ENCODE data around the gene PACSIN3.

DNA sequence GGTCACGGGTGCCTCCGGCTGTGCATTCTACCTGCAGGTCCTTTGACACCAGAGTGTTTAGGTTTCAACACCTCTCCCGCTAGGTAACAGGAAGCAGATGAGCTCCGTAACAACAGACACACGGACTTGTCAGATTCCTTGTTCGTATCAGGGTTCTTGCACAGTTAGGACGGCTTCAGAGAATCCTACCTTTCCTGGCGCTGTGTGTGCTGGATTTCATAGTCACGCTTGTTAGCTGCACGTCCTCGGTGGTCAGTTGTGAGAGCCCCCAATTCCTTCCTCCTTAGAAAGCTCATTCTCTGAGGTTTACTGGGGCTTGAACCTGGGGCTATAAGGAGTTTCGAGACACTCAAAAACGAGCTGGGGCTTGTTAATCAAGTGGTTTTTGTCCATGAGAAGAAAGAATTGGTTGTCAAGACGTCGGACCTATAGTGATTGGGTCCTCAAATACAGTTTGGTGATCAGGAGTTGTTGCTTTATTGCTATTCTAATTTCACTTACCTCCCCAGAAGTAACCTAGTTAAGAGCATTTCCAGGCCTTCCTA, 29.2 kb upstream of the PACSIN3 start:
- TF ChIP-seq, protein P1, sequence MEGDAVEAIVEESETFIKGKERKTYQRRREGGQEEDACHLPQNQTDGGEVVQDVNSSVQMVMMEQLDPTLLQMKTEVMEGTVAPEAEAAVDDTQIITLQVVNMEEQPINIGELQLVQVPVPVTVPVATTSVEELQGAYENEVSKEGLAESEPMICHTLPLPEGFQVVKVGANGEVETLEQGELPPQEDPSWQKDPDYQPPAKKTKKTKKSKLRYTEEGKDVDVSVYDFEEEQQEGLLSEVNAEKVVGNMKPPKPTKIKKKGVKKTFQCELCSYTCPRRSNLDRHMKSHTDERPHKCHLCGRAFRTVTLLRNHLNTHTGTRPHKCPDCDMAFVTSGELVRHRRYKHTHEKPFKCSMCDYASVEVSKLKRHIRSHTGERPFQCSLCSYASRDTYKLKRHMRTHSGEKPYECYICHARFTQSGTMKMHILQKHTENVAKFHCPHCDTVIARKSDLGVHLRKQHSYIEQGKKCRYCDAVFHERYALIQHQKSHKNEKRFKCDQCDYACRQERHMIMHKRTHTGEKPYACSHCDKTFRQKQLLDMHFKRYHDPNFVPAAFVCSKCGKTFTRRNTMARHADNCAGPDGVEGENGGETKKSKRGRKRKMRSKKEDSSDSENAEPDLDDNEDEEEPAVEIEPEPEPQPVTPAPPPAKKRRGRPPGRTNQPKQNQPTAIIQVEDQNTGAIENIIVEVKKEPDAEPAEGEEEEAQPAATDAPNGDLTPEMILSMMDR (CRISPR knock-in tag; IDR thresholded peaks at IDR 0.05), result no peak
- no peak; a peak in 2 of 4 replicates for TF ChIP-seq POLR2A (IDR thresholded peaks at IDR 0.05; ENCODE audit: insufficient read depth in 1 of 2, low read depth in 2 of 2, low read length in 2 of 2)
- TF ChIP-seq, protein P2, sequence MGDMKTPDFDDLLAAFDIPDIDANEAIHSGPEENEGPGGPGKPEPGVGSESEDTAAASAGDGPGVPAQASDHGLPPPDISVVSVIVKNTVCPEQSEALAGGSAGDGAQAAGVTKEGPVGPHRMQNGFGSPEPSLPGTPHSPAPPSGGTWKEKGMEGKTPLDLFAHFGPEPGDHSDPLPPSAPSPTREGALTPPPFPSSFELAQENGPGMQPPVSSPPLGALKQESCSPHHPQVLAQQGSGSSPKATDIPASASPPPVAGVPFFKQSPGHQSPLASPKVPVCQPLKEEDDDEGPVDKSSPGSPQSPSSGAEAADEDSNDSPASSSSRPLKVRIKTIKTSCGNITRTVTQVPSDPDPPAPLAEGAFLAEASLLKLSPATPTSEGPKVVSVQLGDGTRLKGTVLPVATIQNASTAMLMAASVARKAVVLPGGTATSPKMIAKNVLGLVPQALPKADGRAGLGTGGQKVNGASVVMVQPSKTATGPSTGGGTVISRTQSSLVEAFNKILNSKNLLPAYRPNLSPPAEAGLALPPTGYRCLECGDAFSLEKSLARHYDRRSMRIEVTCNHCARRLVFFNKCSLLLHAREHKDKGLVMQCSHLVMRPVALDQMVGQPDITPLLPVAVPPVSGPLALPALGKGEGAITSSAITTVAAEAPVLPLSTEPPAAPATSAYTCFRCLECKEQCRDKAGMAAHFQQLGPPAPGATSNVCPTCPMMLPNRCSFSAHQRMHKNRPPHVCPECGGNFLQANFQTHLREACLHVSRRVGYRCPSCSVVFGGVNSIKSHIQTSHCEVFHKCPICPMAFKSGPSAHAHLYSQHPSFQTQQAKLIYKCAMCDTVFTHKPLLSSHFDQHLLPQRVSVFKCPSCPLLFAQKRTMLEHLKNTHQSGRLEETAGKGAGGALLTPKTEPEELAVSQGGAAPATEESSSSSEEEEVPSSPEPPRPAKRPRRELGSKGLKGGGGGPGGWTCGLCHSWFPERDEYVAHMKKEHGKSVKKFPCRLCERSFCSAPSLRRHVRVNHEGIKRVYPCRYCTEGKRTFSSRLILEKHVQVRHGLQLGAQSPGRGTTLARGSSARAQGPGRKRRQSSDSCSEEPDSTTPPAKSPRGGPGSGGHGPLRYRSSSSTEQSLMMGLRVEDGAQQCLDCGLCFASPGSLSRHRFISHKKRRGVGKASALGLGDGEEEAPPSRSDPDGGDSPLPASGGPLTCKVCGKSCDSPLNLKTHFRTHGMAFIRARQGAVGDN (CRISPR knock-in tag; IDR thresholded peaks at IDR 0.05), result peak; percentile 34; the same call in 1 of the 2 replicates
- no peak for TF ChIP-seq ZNF253 (CRISPR knock-in tag; IDR thresholded peaks at IDR 0.05; ENCODE audit: borderline replicate concordance)
- no peak for TF ChIP-seq SP1 (IDR thresholded peaks at IDR 0.05)
- TF ChIP-seq SP1 (CRISPR knock-in tag; IDR thresholded peaks at IDR 0.05), result no peak
- TF ChIP-seq JDP2 (CRISPR knock-in tag; IDR thresholded peaks at IDR 0.05; ENCODE audit: borderline replicate concordance), result no peak
- no peak for TF ChIP-seq ZNF432 (CRISPR knock-in tag; IDR thresholded peaks at IDR 0.05; ENCODE audit: borderline replicate concordance)
- no peak for TF ChIP-seq MED8 (CRISPR knock-in tag; IDR thresholded peaks at IDR 0.05; ENCODE audit: insufficient replicate concordance)
- TF ChIP-seq, protein P3, sequence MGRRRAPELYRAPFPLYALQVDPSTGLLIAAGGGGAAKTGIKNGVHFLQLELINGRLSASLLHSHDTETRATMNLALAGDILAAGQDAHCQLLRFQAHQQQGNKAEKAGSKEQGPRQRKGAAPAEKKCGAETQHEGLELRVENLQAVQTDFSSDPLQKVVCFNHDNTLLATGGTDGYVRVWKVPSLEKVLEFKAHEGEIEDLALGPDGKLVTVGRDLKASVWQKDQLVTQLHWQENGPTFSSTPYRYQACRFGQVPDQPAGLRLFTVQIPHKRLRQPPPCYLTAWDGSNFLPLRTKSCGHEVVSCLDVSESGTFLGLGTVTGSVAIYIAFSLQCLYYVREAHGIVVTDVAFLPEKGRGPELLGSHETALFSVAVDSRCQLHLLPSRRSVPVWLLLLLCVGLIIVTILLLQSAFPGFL (CRISPR knock-in tag; IDR thresholded peaks at IDR 0.05), result no peak
- TF ChIP-seq, protein P4, sequence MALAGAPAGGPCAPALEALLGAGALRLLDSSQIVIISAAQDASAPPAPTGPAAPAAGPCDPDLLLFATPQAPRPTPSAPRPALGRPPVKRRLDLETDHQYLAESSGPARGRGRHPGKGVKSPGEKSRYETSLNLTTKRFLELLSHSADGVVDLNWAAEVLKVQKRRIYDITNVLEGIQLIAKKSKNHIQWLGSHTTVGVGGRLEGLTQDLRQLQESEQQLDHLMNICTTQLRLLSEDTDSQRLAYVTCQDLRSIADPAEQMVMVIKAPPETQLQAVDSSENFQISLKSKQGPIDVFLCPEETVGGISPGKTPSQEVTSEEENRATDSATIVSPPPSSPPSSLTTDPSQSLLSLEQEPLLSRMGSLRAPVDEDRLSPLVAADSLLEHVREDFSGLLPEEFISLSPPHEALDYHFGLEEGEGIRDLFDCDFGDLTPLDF (CRISPR knock-in tag; IDR thresholded peaks at IDR 0.05), result no peak
- TF ChIP-seq, protein P5, sequence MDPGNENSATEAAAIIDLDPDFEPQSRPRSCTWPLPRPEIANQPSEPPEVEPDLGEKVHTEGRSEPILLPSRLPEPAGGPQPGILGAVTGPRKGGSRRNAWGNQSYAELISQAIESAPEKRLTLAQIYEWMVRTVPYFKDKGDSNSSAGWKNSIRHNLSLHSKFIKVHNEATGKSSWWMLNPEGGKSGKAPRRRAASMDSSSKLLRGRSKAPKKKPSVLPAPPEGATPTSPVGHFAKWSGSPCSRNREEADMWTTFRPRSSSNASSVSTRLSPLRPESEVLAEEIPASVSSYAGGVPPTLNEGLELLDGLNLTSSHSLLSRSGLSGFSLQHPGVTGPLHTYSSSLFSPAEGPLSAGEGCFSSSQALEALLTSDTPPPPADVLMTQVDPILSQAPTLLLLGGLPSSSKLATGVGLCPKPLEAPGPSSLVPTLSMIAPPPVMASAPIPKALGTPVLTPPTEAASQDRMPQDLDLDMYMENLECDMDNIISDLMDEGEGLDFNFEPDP (CRISPR knock-in tag; conservative IDR thresholded peaks at IDR 0.05), result no peak
- TF ChIP-seq ZNF274 (CRISPR knock-in tag; IDR thresholded peaks at IDR 0.05), result no peak
- TF ChIP-seq, protein P6, sequence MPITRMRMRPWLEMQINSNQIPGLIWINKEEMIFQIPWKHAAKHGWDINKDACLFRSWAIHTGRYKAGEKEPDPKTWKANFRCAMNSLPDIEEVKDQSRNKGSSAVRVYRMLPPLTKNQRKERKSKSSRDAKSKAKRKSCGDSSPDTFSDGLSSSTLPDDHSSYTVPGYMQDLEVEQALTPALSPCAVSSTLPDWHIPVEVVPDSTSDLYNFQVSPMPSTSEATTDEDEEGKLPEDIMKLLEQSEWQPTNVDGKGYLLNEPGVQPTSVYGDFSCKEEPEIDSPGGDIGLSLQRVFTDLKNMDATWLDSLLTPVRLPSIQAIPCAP (CRISPR knock-in tag; IDR thresholded peaks at IDR 0.05; ENCODE audit: low read depth), result no peak
- TF ChIP-seq JUN (CRISPR knock-in tag; IDR thresholded peaks at IDR 0.05), result 0 out of 2 replicates have a peak, but pooled peaks have one; percentile 36
